Hippocampal formation (tissue), 2 donors: ENCODE measurements around the gene TAPT1.
A peak's percentile ranks its signal among the peaks of the same experiment; 100 is the strongest.
"Not testable (repeated sequence)": the region's sequence is repeated elsewhere in the genome, so short reads cannot be mapped to it uniquely, and the experiment has no call there.

ENCODE experiments used
- DNase-seq, 2 donors: peaks; one replicate each; lab custom pipeline; 2025; lab: John Stamatoyannopoulos, UW

TAPT1 gene

DNA sequence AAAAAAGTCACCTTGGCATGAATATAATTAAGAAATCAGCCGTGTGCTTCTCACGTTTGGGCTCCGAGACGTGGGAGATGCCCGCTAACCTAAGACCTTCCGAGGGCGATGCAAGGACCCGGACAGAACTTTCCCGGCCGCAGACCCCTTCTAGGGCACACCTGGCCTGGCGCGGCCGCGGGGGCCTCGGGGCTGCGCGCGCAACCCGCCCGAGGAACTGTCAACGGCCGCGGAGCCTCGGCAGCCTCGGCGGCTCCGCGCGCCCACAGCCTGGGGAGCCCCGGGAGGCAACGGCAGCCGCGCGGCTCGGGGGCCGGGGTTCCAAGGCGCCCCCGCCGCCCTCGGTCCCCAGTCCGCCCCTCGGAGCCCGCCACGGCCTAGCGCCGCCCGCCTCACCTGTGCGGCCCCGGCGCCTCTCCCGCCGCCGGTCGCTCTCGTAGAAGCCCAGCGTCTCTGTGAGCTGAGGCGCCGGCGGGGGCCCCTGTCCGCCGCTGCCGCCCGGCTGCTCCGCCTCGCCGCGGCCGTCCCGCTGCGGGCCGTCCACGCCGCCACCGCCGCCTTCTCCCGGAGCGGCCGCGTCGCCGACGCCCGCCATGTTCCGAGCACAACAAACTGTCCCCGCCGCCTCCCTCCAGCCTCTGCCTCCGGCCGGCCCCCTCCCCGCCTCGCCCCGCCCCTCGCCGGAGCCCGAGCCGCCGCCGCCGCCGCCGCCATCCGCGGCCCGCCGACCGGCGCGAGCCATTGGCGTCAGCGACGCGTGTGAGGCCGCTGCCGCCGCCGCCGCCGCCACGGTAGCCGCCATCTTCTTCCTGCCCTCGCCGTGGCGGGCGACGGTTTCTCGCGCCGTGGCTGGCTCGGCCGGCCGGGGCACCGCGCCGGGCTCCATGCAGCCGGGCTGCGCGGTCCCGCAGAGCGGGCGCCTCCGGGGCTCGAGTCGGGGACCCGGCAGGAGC lies at the start of gene TAPT1:
Gene TAPT1 (minus strand): TSS at position 609 of the 953 bp plus-strand sequence. CDS start 14 bp downstream, at position 595.
- peak; percentile 75 to 79 for DNase-seq

GRCh38 chr4:16271411-16271810 lies 45.1 kb upstream of the TAPT1 start:
- no peak for DNase-seq

DNA sequence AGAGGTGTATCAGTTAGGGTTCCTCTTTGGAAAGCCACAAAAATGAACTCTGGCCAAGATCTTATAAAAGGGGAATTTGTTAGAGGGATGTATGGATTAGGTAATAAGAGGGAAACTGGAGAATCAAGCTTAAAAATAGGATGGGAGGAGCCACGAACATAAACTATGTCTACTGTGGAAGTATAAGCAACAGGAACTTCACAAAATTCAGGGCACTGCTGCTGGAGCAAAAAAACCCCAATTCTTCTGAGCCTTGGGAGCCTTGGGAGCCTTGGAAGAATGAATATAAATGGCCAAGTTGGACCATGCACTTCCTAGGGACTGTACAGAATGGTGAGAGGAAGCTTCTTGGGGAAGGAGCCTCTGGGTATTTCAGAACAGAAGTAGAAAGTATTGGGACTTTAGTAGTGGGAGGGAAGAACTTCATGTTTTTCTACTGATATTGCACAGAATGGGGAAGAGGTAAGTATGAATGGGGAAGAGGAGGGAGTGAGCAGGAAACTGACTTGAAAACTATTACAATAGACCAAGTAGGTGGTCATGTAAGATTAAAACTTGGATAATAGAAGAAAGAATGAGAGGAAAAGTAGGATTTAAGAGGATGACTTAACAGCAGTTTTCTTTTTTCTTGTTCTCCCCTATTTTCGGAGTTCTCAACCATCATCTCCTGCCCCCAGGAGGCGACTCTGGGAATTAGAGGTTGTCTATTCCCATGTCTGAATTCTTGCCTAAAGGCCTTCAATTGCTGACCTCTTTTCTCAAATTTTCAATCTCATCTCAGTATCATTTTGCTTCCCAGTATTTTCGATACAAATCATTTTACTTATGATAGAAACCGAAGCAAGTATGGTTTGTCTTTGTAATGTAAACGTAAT lies 44.4 kb upstream of the TAPT1 start:
- DNase-seq: no peak

- DNase-seq: not testable (repeated sequence)
Measured at GRCh38 chr4:16269742-16270453, 43.6 kb upstream of the TAPT1 start.

DNA sequence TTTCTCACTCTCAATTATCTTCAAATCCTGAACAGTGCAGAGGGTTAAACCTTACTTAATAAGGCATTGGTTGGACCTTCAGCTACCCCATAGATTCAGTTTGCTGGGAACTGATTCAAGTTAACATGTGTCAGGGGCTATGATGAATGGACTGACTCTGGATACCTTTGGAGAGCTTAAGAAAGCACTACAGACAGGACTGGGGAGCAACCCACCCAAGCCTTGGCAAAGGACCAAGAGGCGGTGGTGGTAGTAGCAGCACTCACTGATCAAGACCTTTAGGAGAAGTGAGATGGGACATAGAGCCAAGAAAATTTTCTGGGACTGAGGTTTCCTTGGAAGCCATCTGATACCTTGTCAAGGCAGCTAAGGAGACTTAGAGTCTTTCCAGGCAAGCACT lies 43.0 kb upstream of the TAPT1 start:
- no peak for DNase-seq

- DNase-seq: no peak
Measured at GRCh38 chr4:16268290-16268689, 42.0 kb upstream of the TAPT1 start.

GRCh38 chr4:16267639-16268038 lies 41.4 kb upstream of the TAPT1 start:
- no peak for DNase-seq

- DNase-seq: no peak
Measured at GRCh38 chr4:16265820-16266219, 39.5 kb upstream of the TAPT1 start.

DNA sequence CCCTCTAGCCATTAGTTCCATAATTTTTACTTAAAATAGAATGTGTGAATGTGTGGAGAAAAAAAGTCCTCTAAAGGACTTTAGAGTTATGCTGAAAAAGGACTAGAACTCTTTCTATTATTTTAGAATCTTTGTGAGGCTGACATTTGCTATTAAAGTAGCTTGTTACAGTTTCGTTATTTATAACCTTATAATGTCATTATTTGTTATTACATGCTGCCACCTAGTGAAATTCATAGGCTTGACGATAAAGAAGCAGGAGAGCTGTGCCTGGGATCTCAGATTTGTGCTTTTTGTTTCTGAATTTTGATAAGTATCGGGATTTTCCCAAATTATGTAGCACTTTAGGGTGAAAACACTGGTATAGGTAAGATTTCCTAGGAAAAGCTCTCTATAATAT lies 38.5 kb upstream of the TAPT1 start:
- DNase-seq: peak in 1 of 2 donors; percentile 75

- DNase-seq: no peak
Measured at GRCh38 chr4:16263056-16263455, 36.8 kb upstream of the TAPT1 start.

DNA sequence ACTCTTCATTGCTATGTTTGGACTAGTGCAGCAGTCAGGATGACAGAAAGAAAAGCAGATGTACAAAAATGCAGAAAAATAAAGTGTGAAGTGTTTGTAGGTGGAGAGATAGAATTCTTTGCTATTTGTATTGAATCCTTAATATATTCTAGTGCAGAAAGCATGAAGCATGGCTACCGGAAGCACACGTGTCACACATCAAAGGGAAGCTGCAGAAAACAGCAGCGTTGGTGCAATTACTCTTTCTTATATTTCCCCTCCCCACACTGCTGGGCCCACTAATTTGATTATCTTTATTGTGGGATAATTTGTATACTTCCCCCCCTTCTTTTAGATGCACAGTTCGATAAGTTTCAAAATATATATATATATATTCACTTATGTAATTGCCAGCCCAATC lies 35.9 kb upstream of the TAPT1 start:
- no peak for DNase-seq

DNA sequence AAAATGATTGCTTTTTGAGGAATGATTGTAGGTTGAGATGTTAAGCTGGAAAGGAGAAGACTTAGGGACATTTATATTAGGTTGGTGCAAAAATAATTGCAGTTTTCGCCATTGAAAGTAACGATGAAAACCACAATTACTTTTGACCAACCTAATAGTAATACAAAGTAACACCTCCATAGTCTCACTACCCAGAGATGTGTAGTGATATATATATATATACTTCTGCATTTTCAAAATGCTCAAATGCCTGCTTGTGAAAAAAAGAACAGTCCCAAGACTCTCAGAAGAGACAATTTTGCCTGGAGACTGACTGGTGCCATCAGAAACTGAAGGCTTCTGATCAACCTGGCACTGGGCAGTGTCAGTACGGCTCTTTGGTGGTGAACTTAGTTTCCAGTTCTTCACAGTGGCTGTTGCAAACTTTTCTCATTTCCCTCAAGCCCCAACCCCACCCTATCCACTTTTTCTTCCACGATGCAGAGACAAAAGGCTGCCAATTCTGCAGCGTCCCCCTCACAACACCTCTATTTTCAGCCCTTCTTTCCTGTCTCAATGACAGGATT lies 35.1 kb upstream of the TAPT1 start:
- DNase-seq: no peak

DNA sequence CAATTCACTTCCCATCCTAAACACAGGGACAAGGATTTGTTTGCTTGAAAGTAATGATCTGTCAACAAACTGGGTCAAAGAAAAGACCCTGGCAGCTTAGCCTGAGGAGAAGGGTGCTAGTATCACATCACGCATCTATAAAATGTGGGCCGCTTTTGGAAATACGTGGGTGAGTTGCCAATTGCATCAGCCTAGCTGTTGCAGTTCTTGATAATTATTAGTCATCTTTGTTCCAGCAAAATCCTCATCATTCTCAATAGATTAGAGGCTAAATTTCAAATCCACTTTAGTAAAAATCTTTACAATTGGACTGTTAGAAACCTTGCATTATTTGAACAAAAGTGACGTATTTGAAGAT lies 33.6 kb upstream of the TAPT1 start:
- no peak for DNase-seq

- no peak for DNase-seq
Measured at GRCh38 chr4:16259241-16259888, 33.1 kb upstream of the TAPT1 start.

GRCh38 chr4:16257611-16258010 lies 31.3 kb upstream of the TAPT1 start:
- no peak for DNase-seq

DNA sequence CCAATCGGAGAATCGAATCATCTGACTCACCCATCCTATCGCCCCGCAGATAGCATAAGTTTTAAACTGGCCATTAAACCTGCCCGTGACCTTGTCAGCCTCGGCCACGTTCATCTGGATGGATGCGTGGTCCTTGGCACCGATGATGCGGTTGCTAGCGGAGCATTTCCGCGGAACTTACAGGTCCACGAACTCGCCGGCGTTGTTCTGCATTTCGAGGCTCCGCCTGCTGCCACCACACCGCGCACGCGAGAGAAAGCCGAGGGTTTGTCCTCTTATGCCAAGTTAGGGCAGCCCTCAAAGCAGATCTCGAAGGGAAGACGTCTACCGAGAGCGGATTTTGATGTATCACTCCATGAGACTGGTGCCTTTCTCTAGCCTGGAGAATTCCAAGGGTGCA lies 30.1 kb upstream of the TAPT1 start:
- no peak for DNase-seq

DNA sequence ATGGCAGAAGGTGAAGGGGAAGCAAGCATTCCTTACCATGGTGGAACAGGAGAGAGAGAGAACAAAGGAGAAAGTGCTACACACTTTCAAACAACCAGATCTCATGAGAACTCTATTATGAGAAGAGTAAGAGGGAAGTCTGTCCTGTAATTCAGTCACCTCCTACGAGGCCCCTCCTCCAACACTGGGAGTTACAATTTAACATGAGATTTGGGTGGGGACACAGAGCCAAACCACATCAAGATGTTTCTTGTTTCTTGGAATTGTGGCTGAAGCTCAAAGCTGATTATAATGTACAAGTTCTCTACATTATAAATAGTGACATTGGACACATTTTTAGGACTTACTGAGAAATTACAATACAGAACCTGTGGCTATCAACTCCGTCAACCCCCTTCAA lies 29.5 kb upstream of the TAPT1 start:
- no peak for DNase-seq

DNA sequence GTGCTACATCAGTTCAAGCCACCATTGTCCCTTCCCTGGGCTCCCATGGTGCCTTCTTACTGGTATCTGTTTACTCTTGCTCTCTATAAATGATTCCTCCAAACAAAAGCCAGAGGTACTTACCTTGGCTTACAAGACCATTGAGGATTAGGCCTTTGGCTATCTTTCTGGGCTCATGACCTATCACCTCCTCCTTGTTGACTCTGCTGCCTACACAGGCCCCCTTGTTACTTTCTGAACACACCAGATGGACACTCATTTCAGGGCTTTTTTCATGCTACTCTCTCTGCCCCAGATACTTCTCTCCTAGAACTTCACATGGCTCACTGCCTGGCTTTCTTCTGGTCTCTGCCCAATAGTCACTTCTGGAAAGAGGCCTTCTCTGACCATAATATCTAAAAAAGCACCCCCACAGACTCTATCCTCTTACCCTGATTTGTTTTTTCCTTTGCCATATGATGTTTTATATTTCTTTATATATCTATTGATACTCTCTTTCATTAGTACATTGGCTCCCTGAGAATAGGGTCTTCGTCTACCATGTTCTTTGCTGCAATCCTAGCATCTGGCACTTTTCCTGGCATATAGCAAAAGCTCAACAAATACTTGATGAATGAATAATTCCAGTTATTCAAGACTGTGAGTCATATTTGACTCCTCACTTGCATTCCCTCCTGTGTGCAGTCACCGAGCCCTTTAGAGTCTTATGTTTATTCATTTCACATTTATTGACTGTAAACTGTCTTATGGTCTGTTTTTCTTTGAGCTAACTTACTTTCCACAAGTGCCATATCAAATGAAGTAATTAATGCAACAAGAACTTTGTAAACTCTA lies 27.1 kb upstream of the TAPT1 start:
- DNase-seq: no peak

- no peak for DNase-seq
Measured at GRCh38 chr4:16250661-16251365, 24.5 kb upstream of the TAPT1 start.

- no peak for DNase-seq
Measured at GRCh38 chr4:16248605-16249004, 22.3 kb upstream of the TAPT1 start.
